Omental fat pad (tissue), 4 donors: ENCODE measurements around the gene ZNF366. TPM values are rescaled to one million over a fixed set of nuclear protein-coding genes. Genes with fewer than 3 reads are reported as not detected.

ENCODE experiments used
- ATAC-seq: fragments of 150-250 bp; one replicate; pipeline ENCODE4 v1.9.1; 2016; ENCODE audit warnings: mild to moderate bottlenecking, moderate library complexity; ENCODE audit not compliant: low FRiP score
- DNase-seq: peaks from one replicate; pipeline ENCODE4 v3.0.0-alpha.2; 2019; ENCODE audit warnings: low spot score
- CTCF ChIP-seq, 3 donors: fragments of 450-650 bp; IDR thresholded peaks; one replicate each; pipeline ENCODE4 v1.5.1; 2016 to 2017; ENCODE audit warnings: antibody characterized with exemption in 3 of 3, mild to moderate bottlenecking in 3 of 3, moderate library complexity in 2 of 3
- total RNA-seq, 4 donors: library from RNA; depleted of rRNA; stranded (reverse); fragments of >200 nt; gene quantifications; one replicate each; pipeline ENCODE4 v1.1.0, GENCODE V29; 2016

ZNF366 gene
- total RNA-seq, 4 donors from 2014 or later = 0.74 to 25.2 (median 6.5) TPM

GRCh38 chr5:72468606-72469005 lies 38.6 kb downstream of the ZNF366 start:
- no peak for TF ChIP-seq CTCF (IDR thresholded peaks at IDR 0.05)
- no peak for ATAC-seq
- no peak for DNase-seq

- DNase-seq = no peak
- no peak for TF ChIP-seq CTCF (IDR thresholded peaks at IDR 0.05)
- peak; percentile 77 for ATAC-seq
Observed at GRCh38 chr5:72468024-72468423, 39.2 kb downstream of the ZNF366 start.

- no peak for TF ChIP-seq CTCF (IDR thresholded peaks at IDR 0.05)
- DNase-seq (no peak), ATAC-seq (no peak)
Observed at GRCh38 chr5:72467461-72467860, 39.7 kb downstream of the ZNF366 start.

- DNase-seq (no peak), ATAC-seq (no peak)
- TF ChIP-seq CTCF (IDR thresholded peaks at IDR 0.05) = no peak
Observed at GRCh38 chr5:72465601-72466563, 41.3 kb downstream of the ZNF366 start.

GRCh38 chr5:72465066-72465465 lies 42.1 kb downstream of the ZNF366 start:
- TF ChIP-seq CTCF (IDR thresholded peaks at IDR 0.05) = no peak
- ATAC-seq (no peak), DNase-seq (no peak)

GRCh38 chr5:72464071-72464470 lies 43.1 kb downstream of the ZNF366 start:
- ATAC-seq (no peak), DNase-seq (no peak)
- TF ChIP-seq CTCF (IDR thresholded peaks at IDR 0.05) = no peak
